SH-SY5Y (cell line): ENCODE data around the gene ZFP36L1.

Source experiments
- GATA2 ChIP-seq: IDR thresholded peaks from 2 replicates; pipeline ENCODE4 v1.6.1; 2011; ENCODE audit warnings: mild to moderate bottlenecking, low read depth, low read length
- GATA3 ChIP-seq: IDR thresholded peaks from 2 replicates; pipeline ENCODE4 v1.6.1; 2011; ENCODE audit warnings: low read depth, mild to moderate bottlenecking, low read length, moderate library complexity

- TF ChIP-seq GATA3 (no peak), GATA2 (no peak)
Measured at GRCh38 chr14:68820119-68820518, 27.3 kb upstream of the ZFP36L1 start.
